Testis (tissue), 2 donors: ENCODE data around the gene ATL2.

Experiments used
- POLR2A ChIP-seq: fragments of 450-650 bp; IDR thresholded peaks from one replicate; pipeline ENCODE4 v1.6.1; 2017; ENCODE audit warnings: antibody characterized with exemption, mild to moderate bottlenecking, moderate library complexity
- TF ChIP-seq, protein P1 (sequence below), 3 experiments: fragments of 450-650 bp in 2 of 3; fragments of 200-600 bp in 1 of 3; sonication (generic) in 1 of 3; IDR thresholded peaks; one replicate each; pipeline ENCODE4 v1.5.1; 2016 to 2019; ENCODE audit warnings: antibody characterized with exemption in 3 of 3, mild to moderate bottlenecking in 2 of 3, moderate library complexity in 1 of 3

DNA sequence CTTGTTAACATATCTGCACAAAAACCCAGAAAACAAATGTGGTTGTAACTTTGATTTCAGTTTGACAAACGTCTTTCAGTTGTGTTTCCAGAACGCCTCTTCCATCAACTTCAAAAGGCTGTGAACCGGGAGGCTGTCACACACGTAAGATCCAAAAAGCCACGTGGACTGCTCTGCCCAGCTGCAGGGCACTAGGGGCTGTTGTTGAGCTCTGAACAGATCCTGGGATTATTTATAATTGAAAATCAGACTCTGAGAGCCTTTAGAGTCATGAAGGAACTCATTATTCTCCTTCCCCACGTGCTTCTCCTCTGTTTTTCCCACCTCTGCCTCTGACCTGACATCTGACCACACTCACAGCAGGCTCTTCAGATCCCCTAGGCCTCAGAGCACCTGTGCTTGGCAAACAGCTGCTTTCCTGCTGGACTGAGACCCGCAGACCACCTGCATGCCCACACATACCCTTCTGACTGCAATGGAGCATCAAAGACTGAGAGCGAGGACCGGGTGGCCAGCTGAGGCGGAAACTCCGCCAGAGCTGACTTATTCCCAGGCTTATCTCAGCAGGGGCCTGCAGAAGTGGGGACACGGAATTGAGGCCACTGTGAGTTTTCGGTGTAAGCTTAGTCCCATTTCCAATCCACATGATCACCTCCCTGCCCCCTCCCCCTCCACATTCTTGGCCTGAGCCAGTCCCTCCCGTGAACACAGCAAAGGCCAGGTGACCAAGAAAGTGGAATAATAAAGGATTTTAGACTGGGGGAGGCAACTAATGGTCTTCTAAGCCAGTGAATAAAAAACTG, 114.8 kb downstream of the ATL2 start:
- TF ChIP-seq, protein P1, sequence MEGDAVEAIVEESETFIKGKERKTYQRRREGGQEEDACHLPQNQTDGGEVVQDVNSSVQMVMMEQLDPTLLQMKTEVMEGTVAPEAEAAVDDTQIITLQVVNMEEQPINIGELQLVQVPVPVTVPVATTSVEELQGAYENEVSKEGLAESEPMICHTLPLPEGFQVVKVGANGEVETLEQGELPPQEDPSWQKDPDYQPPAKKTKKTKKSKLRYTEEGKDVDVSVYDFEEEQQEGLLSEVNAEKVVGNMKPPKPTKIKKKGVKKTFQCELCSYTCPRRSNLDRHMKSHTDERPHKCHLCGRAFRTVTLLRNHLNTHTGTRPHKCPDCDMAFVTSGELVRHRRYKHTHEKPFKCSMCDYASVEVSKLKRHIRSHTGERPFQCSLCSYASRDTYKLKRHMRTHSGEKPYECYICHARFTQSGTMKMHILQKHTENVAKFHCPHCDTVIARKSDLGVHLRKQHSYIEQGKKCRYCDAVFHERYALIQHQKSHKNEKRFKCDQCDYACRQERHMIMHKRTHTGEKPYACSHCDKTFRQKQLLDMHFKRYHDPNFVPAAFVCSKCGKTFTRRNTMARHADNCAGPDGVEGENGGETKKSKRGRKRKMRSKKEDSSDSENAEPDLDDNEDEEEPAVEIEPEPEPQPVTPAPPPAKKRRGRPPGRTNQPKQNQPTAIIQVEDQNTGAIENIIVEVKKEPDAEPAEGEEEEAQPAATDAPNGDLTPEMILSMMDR (IDR thresholded peaks at IDR 0.05), result no peak
- TF ChIP-seq POLR2A, result no peak
